HG03442 (cell line): ENCODE measurements around the gene PPP1R14C.
"Not testable (repeated sequence)": the region's sequence is repeated elsewhere in the genome, so short reads cannot be mapped to it uniquely, and the experiment has no call there.

Experiments used
- ATAC-seq: cut with Tn5 transposase; IDR thresholded peaks from one replicate; pipeline ENCODE4 v1.9.1; 2021; ENCODE audit warnings: mild to moderate bottlenecking, moderate library complexity; ENCODE audit not compliant: unreplicated experiment

PPP1R14C gene

GRCh38 chr6:150187433-150187832 lies 44.6 kb downstream of the PPP1R14C start:
- ATAC-seq = not testable (repeated sequence)

GRCh38 chr6:150189122-150189521 lies 46.3 kb downstream of the PPP1R14C start:
- no peak for ATAC-seq

- no peak for ATAC-seq
Measured at GRCh38 chr6:150191809-150192208, 49.0 kb downstream of the PPP1R14C start.

GRCh38 chr6:150194195-150194594 lies 51.4 kb downstream of the PPP1R14C start:
- ATAC-seq = no peak

- no peak for ATAC-seq
Measured at GRCh38 chr6:150195996-150196417, 53.2 kb downstream of the PPP1R14C start.

- no peak for ATAC-seq
Measured at GRCh38 chr6:150196942-150197745, 54.3 kb downstream of the PPP1R14C start.

GRCh38 chr6:150198532-150198931 lies 55.7 kb downstream of the PPP1R14C start:
- ATAC-seq = no peak

- no peak for ATAC-seq
Measured at GRCh38 chr6:150199241-150199640, 56.4 kb downstream of the PPP1R14C start.

- no peak for ATAC-seq
Measured at GRCh38 chr6:150200428-150201100, 57.7 kb downstream of the PPP1R14C start.

GRCh38 chr6:150201285-150201684 lies 58.4 kb downstream of the PPP1R14C start:
- ATAC-seq = no peak

GRCh38 chr6:150201772-150202329 lies 59.0 kb downstream of the PPP1R14C start:
- no peak for ATAC-seq

- ATAC-seq = no peak
Measured at GRCh38 chr6:150202404-150202803, 59.6 kb downstream of the PPP1R14C start.

GRCh38 chr6:150202934-150203333 lies 60.1 kb downstream of the PPP1R14C start:
- no peak for ATAC-seq

GRCh38 chr6:150203378-150203777 lies 60.5 kb downstream of the PPP1R14C start:
- no peak for ATAC-seq

- no peak for ATAC-seq
Measured at GRCh38 chr6:150203871-150204545, 61.2 kb downstream of the PPP1R14C start.

- no peak for ATAC-seq
Measured at GRCh38 chr6:150204705-150205472, 62.0 kb downstream of the PPP1R14C start.

GRCh38 chr6:150207931-150208570 lies 65.2 kb downstream of the PPP1R14C start:
- no peak for ATAC-seq

GRCh38 chr6:150208611-150209352 lies 65.9 kb downstream of the PPP1R14C start:
- ATAC-seq = no peak

GRCh38 chr6:150209415-150209814 lies 66.6 kb downstream of the PPP1R14C start:
- ATAC-seq = no peak
